GM12878 (cell line): ENCODE measurements around the gene MRPL22. TPM values are rescaled to one million over a fixed set of nuclear protein-coding genes. Genes with fewer than 3 reads are reported as not detected.

ENCODE experiments used
- BACH1 ChIP-seq: fragments of 450-650 bp; IDR thresholded peaks from 2 replicates; pipeline ENCODE4 v1.6.1; 2017; ENCODE audit warnings: mild to moderate bottlenecking, borderline replicate concordance
- BCL3 ChIP-seq: IDR thresholded peaks from 2 replicates; pipeline ENCODE4 v1.6.1; 2011; ENCODE audit warnings: borderline replicate concordance, low read depth, mild to moderate bottlenecking, moderate library complexity, low read length; ENCODE audit not compliant: insufficient read depth, poor library complexity, severe bottlenecking
- CREM ChIP-seq: IDR thresholded peaks from 2 replicates; pipeline ENCODE4 v1.6.1; 2014; ENCODE audit warnings: antibody characterized with exemption, low read depth
- DPF2 ChIP-seq: fragments of 450-650 bp; IDR thresholded peaks from 2 replicates; pipeline ENCODE4 v1.6.1; 2017; ENCODE audit warnings: mild to moderate bottlenecking
- EP300 ChIP-seq, 2 experiments: fragments of 150-350 bp in 1 of 2; IDR thresholded peaks; 2 replicates each; pipeline ENCODE4 v1.6.1; 2011 to 2012; ENCODE audit warnings: low read depth in 2 of 2, low read length in 2 of 2, borderline replicate concordance in 1 of 2, improper control_type of control experiment in 1 of 2, inconsistent platforms in 1 of 2; ENCODE audit not compliant: control insufficient read depth in 1 of 2
- ESRRA ChIP-seq: IDR thresholded peaks from 2 replicates; pipeline ENCODE4 v1.6.1; 2012; ENCODE audit warnings: mild to moderate bottlenecking, low read length, improper control_type of control experiment
- GATAD2B ChIP-seq: fragments of 450-650 bp; conservative IDR thresholded peaks from 2 replicates; pipeline ENCODE4 v1.6.1; 2017; ENCODE audit warnings: low read depth, mild to moderate bottlenecking, moderate library complexity
- HCFC1 ChIP-seq: fragments of 150-350 bp; IDR thresholded peaks from 2 replicates; pipeline ENCODE4 v1.6.1; 2014; ENCODE audit warnings: low read length
- IKZF2 ChIP-seq, 2 experiments: fragments of 450-650 bp; IDR thresholded peaks; 2 replicates each; pipeline ENCODE4 v1.6.1; 2017; ENCODE audit warnings: mild to moderate bottlenecking in 2 of 2, moderate library complexity in 2 of 2
- MXI1 ChIP-seq: fragments of 150-350 bp; IDR thresholded peaks from 2 replicates; pipeline ENCODE4 v1.6.1; 2011; ENCODE audit warnings: low read depth, mild to moderate bottlenecking, inconsistent platforms, low read length, improper control_type of control experiment
- NBN ChIP-seq: fragments of 450-650 bp; IDR thresholded peaks from 2 replicates; pipeline ENCODE4 v1.6.1; 2016
- NFXL1 ChIP-seq: fragments of 450-650 bp; IDR thresholded peaks from 2 replicates; pipeline ENCODE4 v1.6.1; 2017; ENCODE audit warnings: antibody characterized with exemption, mild to moderate bottlenecking, borderline replicate concordance
- NRF1 ChIP-seq: conservative IDR thresholded peaks from 2 replicates; pipeline ENCODE4 v1.6.1; 2011; ENCODE audit warnings: mild to moderate bottlenecking, low read depth, low read length, improper control_type of control experiment
- POLR2A ChIP-seq: IDR thresholded peaks from 2 replicates; pipeline ENCODE4 v1.6.1; 2011; ENCODE audit warnings: low read depth, mild to moderate bottlenecking, low read length
- PRDM15 ChIP-seq: fragments of 450-650 bp; formaldehyde crosslinking; IDR thresholded peaks from 2 replicates; pipeline ENCODE4 v1.4.0; 2020; ENCODE audit warnings: mild to moderate bottlenecking, moderate library complexity
- RUNX3 ChIP-seq: IDR thresholded peaks from 2 replicates; pipeline ENCODE4 v1.6.1; 2012; ENCODE audit warnings: low read length, inconsistent platforms
- SIN3A ChIP-seq: IDR thresholded peaks from 2 replicates; pipeline ENCODE4 v1.6.1; 2012; ENCODE audit warnings: low read depth, low read length, improper control_type of control experiment
- TARDBP ChIP-seq: IDR thresholded peaks from 2 replicates; pipeline ENCODE4 v1.6.1; 2016; ENCODE audit warnings: borderline replicate concordance
- TBL1XR1 ChIP-seq: IDR thresholded peaks from 2 replicates; pipeline ENCODE4 v1.6.1; 2012; ENCODE audit warnings: low read depth, low read length, improper control_type of control experiment
- TCF12 ChIP-seq: IDR thresholded peaks from 2 replicates; pipeline ENCODE4 v1.6.1; 2011; ENCODE audit warnings: low read depth, mild to moderate bottlenecking, low read length
- TCF7 ChIP-seq: IDR thresholded peaks from 2 replicates; pipeline ENCODE4 v1.6.1; 2014; ENCODE audit warnings: antibody characterized with exemption, borderline replicate concordance
- ZNF217 ChIP-seq: fragments of 450-650 bp; IDR thresholded peaks from 2 replicates; pipeline ENCODE4 v1.6.1; 2017; ENCODE audit warnings: antibody characterized with exemption, mild to moderate bottlenecking
- ZNF592 ChIP-seq: fragments of 450-650 bp; IDR thresholded peaks from 2 replicates; pipeline ENCODE4 v1.6.1; 2017; ENCODE audit warnings: mild to moderate bottlenecking, moderate library complexity
- polyA plus RNA-seq, 11 experiments: library from polyadenylated mRNA; depleted of rRNA in 4 of 11; unstranded in 6 of 11; stranded (reverse) in 5 of 11; fragments of >200 nt; fragmentation: Nextera tagmentation in 4 of 11; fragmentation: Illumina TruSeq in 1 of 11; extraction: Ambion mirVana in 4 of 11; extraction: Trizol in 1 of 11; gene quantifications; 1 replicate in 1 of 11; 2 replicates in 10 of 11; pipeline versions ENCODE4 v1.2.1 to v1.2.3, GENCODE V29; 2011 to 2016; ENCODE audit warnings: inconsistent platforms in 2 of 11, missing spikeins in 2 of 11, low read depth in 1 of 11
- total RNA-seq, 4 experiments: library from RNA; depleted of rRNA in 3 of 4; stranded (reverse); fragments of >200 nt in 3 of 4; fragmentation: Illumina TruSeq in 1 of 4; extraction: Trizol in 1 of 4; gene quantifications; 2 replicates each; pipeline versions ENCODE4 v1.2.1 to v1.2.3, GENCODE V29; 2013 to 2021

Gene MRPL22
- total and polyA plus RNA-seq, 10 of the 15 experiments (the other 5 are each of a cell fraction or from before 2014, with no cell fraction given): 29.7 to 318 (median 93.4) TPM

GRCh38 chr5:154940772-154941620 lies at the start of gene MRPL22 (continued):
- TF ChIP-seq NFXL1 (no peak), IKZF2 (IDR thresholded peaks at IDR 0.05) (no peak; a peak in 1 of 4 replicates), PRDM15 (no peak), ESRRA (no peak), POLR2A (peak; percentile 89), TARDBP (no peak), MXI1 (peak; percentile 81), TBL1XR1 (peak; percentile 40; the same call in 1 of the 2 replicates), SIN3A (peak; percentile 74; the same call in 1 of the 2 replicates), NBN (peak; percentile 79), CREM (peak; percentile 24; the same call in 1 of the 2 replicates), NRF1 (peak; percentile 52), DPF2 (no peak), GATAD2B (no peak; the same call in none of the 2 replicates), TCF12 (0 out of 2 replicates have a peak, but pooled peaks have one; percentile 54), ZNF592 (no peak), HCFC1 (peak; percentile 52), BCL3 (no peak), EP300 (IDR thresholded peaks at IDR 0.05; ENCODE audit: borderline replicate concordance in 1 of 2, control insufficient read depth in 1 of 2, low read depth in 2 of 2, low read length in 2 of 2) (peak in 1 of 2 experiments; percentile 46; a peak in 1 of 4 replicates), ZNF217 (no peak), BACH1 (no peak), RUNX3 (peak; percentile 72; the same call in 1 of the 2 replicates), TCF7 (no peak)
